Neural progenitor cell (in vitro differentiated cells): ENCODE measurements around the gene BEND2. TPM values are rescaled to one million over a fixed set of nuclear protein-coding genes. Genes with fewer than 3 reads are reported as not detected.

Source experiments
- DNase-seq: peaks from one replicate; pipeline ENCODE4 v3.0.0-alpha.2; 2016; ENCODE audit warnings: low spot score
- H2AFZ ChIP-seq: fragments of 200-600 bp; sonication (generic); replicated peaks from 2 replicates; pipeline ENCODE4 v1.6.1; 2016; ENCODE audit warnings: antibody characterized with exemption
- H3F3A ChIP-seq: fragments of 200-600 bp; sonication (generic); 2 replicates; pipeline ENCODE4 v1.6.1; 2016; ENCODE audit warnings: antibody characterized with exemption, low read depth
- H3K27ac ChIP-seq: fragments of 200-600 bp; sonication (generic); 2 replicates; pipeline ENCODE4 v1.5.1; 2016; ENCODE audit warnings: mild to moderate bottlenecking
- H3K27me3 ChIP-seq: fragments of 200-600 bp; sonication (generic); 2 replicates; pipeline ENCODE4 v1.6.1; 2016; ENCODE audit warnings: mild to moderate bottlenecking, moderate library complexity
- H3K36me3 ChIP-seq: fragments of 200-600 bp; sonication (generic); 2 replicates; pipeline ENCODE4 v1.5.1; 2016
- H3K4me1 ChIP-seq: fragments of 200-600 bp; sonication (generic); 2 replicates; pipeline ENCODE4 v1.6.1; 2016; ENCODE audit warnings: mixed run types
- H3K4me2 ChIP-seq: fragments of 200-600 bp; sonication (generic); 2 replicates; pipeline ENCODE4 v1.6.1; 2016
- H3K4me3 ChIP-seq: fragments of 200-600 bp; sonication (generic); 2 replicates; pipeline ENCODE4 v1.5.1; 2016
- H3K79me2 ChIP-seq: fragments of 200-600 bp; sonication (generic); 2 replicates; pipeline ENCODE4 v1.6.1; 2016; ENCODE audit warnings: low read depth
- H3K9ac ChIP-seq: fragments of 200-600 bp; sonication (generic); 2 replicates; pipeline ENCODE4 v1.6.1; 2016
- H3K9me3 ChIP-seq: fragments of 200-600 bp; sonication (generic); 2 replicates; pipeline ENCODE4 v1.5.1; 2016; ENCODE audit warnings: low read depth
- H4K20me1 ChIP-seq: fragments of 200-600 bp; sonication (generic); 2 replicates; pipeline ENCODE4 v1.6.1; 2016; ENCODE audit warnings: low read depth
- H3K27ac Mint-ChIP-seq: 3 replicates; pipeline ENCODE4 v1.8.0; 2021; ENCODE audit warnings: mixed read lengths
- H3K27me3 Mint-ChIP-seq: 2 replicates; pipeline ENCODE4 v1.8.0; 2022; ENCODE audit warnings: low read depth, mild to moderate bottlenecking, inconsistent platforms, moderate library complexity, mixed read lengths; ENCODE audit not compliant: insufficient read depth
- H3K36me3 Mint-ChIP-seq: 3 replicates; pipeline ENCODE4 v1.8.0; 2021; ENCODE audit warnings: mixed read lengths
- H3K4me1 Mint-ChIP-seq: 3 replicates; pipeline ENCODE4 v1.8.0; 2021; ENCODE audit warnings: mixed read lengths
- H3K4me3 Mint-ChIP-seq: 3 replicates; pipeline ENCODE4 v1.8.0; 2021; ENCODE audit warnings: mild to moderate bottlenecking, moderate library complexity, mixed read lengths
- H3K9me3 Mint-ChIP-seq: 3 replicates; pipeline ENCODE4 v1.8.0; 2020; ENCODE audit warnings: mixed read lengths
- EZH2 ChIP-seq: fragments of 200-600 bp; sonication (generic); IDR thresholded peaks from 2 replicates; pipeline ENCODE4 v1.6.1; 2017; ENCODE audit warnings: antibody characterized with exemption, mild to moderate bottlenecking, moderate library complexity
- EZH2phosphoT487 ChIP-seq: fragments of 200-600 bp; sonication (generic); IDR thresholded peaks from 2 replicates; pipeline ENCODE4 v1.6.1; 2017; ENCODE audit warnings: antibody characterized with exemption
- total RNA-seq: library from RNA; depleted of rRNA; stranded (reverse); fragments of >200 nt; gene quantifications from 2 replicates; pipeline ENCODE4 v1.2.3, GENCODE V29; 2015; ENCODE audit warnings: low replicate concordance
- TF ChIP-seq, protein P1 (sequence below): fragments of 200-600 bp; sonication (generic); IDR thresholded peaks from 2 replicates; pipeline ENCODE4 v1.5.1; 2017; ENCODE audit warnings: antibody characterized with exemption, mild to moderate bottlenecking

The BEND2 gene
- total RNA-seq, 1 donor from 2014 or later: not detected

- Histone ChIP-seq H3K36me3 (no peaks in the 10 kb centered on the region), H2AFZ (no peak overlapping the region), H3K9me3 (no peaks in the 10 kb centered on the region), H3K27ac (no peak overlapping the region), H3K4me1 (no peaks in the 10 kb centered on the region), H3K27me3 (no peaks in the 10 kb centered on the region), H4K20me1 (no peaks in the 10 kb centered on the region), H3K9ac (no peak overlapping the region), H3K4me2 (no peak overlapping the region), H3K79me2 (no peaks in the 10 kb centered on the region), H3K4me3 (no peak overlapping the region), H3F3A (no peaks in the 10 kb centered on the region)
- TF ChIP-seq EZH2 (no peak), EZH2phosphoT487 (no peak)
- TF ChIP-seq, protein P1, sequence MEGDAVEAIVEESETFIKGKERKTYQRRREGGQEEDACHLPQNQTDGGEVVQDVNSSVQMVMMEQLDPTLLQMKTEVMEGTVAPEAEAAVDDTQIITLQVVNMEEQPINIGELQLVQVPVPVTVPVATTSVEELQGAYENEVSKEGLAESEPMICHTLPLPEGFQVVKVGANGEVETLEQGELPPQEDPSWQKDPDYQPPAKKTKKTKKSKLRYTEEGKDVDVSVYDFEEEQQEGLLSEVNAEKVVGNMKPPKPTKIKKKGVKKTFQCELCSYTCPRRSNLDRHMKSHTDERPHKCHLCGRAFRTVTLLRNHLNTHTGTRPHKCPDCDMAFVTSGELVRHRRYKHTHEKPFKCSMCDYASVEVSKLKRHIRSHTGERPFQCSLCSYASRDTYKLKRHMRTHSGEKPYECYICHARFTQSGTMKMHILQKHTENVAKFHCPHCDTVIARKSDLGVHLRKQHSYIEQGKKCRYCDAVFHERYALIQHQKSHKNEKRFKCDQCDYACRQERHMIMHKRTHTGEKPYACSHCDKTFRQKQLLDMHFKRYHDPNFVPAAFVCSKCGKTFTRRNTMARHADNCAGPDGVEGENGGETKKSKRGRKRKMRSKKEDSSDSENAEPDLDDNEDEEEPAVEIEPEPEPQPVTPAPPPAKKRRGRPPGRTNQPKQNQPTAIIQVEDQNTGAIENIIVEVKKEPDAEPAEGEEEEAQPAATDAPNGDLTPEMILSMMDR: no peak
- Mint-ChIP-seq H3K27ac (no peak overlapping the region), H3K27me3 (peaks cover 3% of the 10 kb centered on the region), H3K4me3 (no peak overlapping the region), H3K9me3 (no peaks in the 10 kb centered on the region), H3K36me3 (no peaks in the 10 kb centered on the region), H3K4me1 (no peaks in the 10 kb centered on the region)
- no peak for DNase-seq
Observed at GRCh38 chrX:18146009-18146408, 74.7 kb downstream of the BEND2 start.

DNA sequence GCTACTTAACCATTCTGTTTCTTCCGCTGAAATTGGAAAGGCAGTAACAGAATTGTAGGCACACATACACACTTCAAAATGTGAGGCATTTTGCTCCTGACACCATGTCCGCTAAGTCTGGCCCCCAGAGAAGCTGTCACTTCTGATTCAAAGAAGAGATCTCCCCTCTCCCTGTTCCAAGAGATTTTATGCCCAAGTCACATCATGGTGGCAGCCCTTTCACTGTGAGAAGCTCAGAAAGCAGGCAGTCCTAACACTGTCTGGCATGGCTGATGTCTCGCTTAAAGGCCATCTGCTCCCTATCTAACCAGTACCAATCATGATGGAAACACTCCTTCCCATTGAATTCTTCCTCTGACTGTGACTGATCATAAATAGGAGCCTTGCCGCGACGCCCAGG, 83.9 kb downstream of the BEND2 start:
- H3K9me3 Mint-ChIP-seq: no peaks in the 10 kb centered on the region
- H3K4me2 ChIP-seq: no peak overlapping the region
- no peaks in the 10 kb centered on the region for H3K9me3 ChIP-seq

DNA sequence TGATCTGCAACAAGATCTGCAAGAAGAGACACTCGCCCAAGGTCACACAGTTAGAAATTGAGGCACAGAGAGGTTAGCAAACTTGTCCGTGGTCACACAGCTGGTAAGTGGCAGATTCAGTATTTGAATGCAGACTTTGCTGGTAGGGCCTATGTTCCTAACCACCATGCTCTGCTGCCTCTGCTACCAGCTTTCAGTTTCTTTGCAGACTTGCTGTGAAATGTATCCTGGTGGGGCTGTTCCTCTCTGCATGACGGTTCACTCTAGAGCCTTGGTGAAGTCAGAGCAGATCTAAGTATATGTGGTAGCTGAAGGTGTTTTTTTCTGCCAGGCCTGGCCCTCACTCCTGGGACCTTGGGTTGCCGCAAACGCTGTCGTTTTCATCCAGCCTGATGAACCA, 87.1 kb downstream of the BEND2 start:
- H3K27me3 Mint-ChIP-seq: no peaks in the 10 kb centered on the region
- Histone ChIP-seq H4K20me1 (no peaks in the 10 kb centered on the region), H3K27me3 (no peaks in the 10 kb centered on the region), H3K9ac (no peak overlapping the region), H3K36me3 (no peaks in the 10 kb centered on the region), H3K4me2 (no peak overlapping the region), H3K4me1 (no peaks in the 10 kb centered on the region), H3K9me3 (no peaks in the 10 kb centered on the region), H2AFZ (no peak overlapping the region), H3K27ac (no peak overlapping the region), H3F3A (no peaks in the 10 kb centered on the region), H3K4me3 (no peak overlapping the region), H3K79me2 (no peaks in the 10 kb centered on the region)
- DNase-seq: no peak
- H3K9me3 Mint-ChIP-seq: peaks cover 3% of the 10 kb centered on the region
- no peaks in the 10 kb centered on the region for H3K4me1 Mint-ChIP-seq
- H3K27ac Mint-ChIP-seq: no peak overlapping the region
- no peak overlapping the region for H3K4me3 Mint-ChIP-seq
- TF ChIP-seq, protein P1: no peak
- TF ChIP-seq EZH2phosphoT487: no peak
- no peak for TF ChIP-seq EZH2
- no peaks in the 10 kb centered on the region for H3K36me3 Mint-ChIP-seq

More for the DNA sequence above, 83.9 kb downstream of the BEND2 start:
- H3K79me2 ChIP-seq: no peaks in the 10 kb centered on the region
- H3K36me3 ChIP-seq: no peaks in the 10 kb centered on the region
- no peaks in the 10 kb centered on the region for H3K27me3 ChIP-seq
- Mint-ChIP-seq H3K4me1 (no peaks in the 10 kb centered on the region), H3K27me3 (no peaks in the 10 kb centered on the region), H3K27ac (no peak overlapping the region), H3K36me3 (no peaks in the 10 kb centered on the region), H3K4me3 (no peak overlapping the region)
- no peaks in the 10 kb centered on the region for H3K4me1 ChIP-seq
- H2AFZ ChIP-seq: no peak overlapping the region
- no peaks in the 10 kb centered on the region for H3F3A ChIP-seq
- TF ChIP-seq, protein P1: no peak
- TF ChIP-seq EZH2: no peak
- no peak for TF ChIP-seq EZH2phosphoT487
- H4K20me1 ChIP-seq: no peaks in the 10 kb centered on the region
- H3K4me3 ChIP-seq: no peak overlapping the region
- no peak for DNase-seq
- no peak overlapping the region for H3K27ac ChIP-seq
- H3K9ac ChIP-seq: no peak overlapping the region
